Measurements from ENCODE around the gene CDH13. TPM values are rescaled to one million over a fixed set of nuclear protein-coding genes. Genes with fewer than 3 reads are reported as not detected.

Gene CDH13
- polyA plus RNA-seq, 1 experiment = 113 TPM

- TF ChIP-seq CTCF (IDR thresholded peaks at IDR 0.05; ENCODE audit: insufficient read depth, low read depth, low read length) = no peak
- no peak for DNase-seq (ENCODE audit: low read depth)
- CTCF ChIA-PET = no interaction called here
- POLR2A ChIA-PET = no interaction called here
- Histone ChIP-seq H3K27me3 (ENCODE audit: control insufficient read depth, insufficient read depth, low read length) (no peaks in the 10 kb centered on the region), H3K4me3 (ENCODE audit: low read depth, low read length) (no peak overlapping the region), H3K36me3 (ENCODE audit: control insufficient read depth, insufficient read depth, low read length) (no peaks in the 10 kb centered on the region)
These were observed 810.3 kb downstream of the CDH13 start for GRCh38 chr16:83437036-83437435.

GRCh38 chr16:83438326-83438725 is 811.6 kb downstream of the CDH13 start:
- TF ChIP-seq CTCF (IDR thresholded peaks at IDR 0.05; ENCODE audit: insufficient read depth, low read depth, low read length) = no peak
- no peaks in the 10 kb centered on the region for H3K36me3 ChIP-seq (ENCODE audit: control insufficient read depth, insufficient read depth, low read length)
- H3K27me3 ChIP-seq (ENCODE audit: control insufficient read depth, insufficient read depth, low read length) = no peaks in the 10 kb centered on the region
- no peak for DNase-seq (ENCODE audit: low read depth)
- no peak overlapping the region for H3K4me3 ChIP-seq (ENCODE audit: low read depth, low read length)
- POLR2A ChIA-PET = no interaction called here
- CTCF ChIA-PET = interaction anchor here (1.2 kb wide), 1 partner anchor 8 kb away, joined by 3 read pairs; no protein-coding TSS in a partner anchor

- H3K4me3 ChIP-seq (ENCODE audit: low read depth, low read length) = no peak overlapping the region
- POLR2A ChIA-PET = no interaction called here
- no peak for DNase-seq (ENCODE audit: low read depth)
- no peak for TF ChIP-seq CTCF (IDR thresholded peaks at IDR 0.05; ENCODE audit: insufficient read depth, low read depth, low read length)
- no peaks in the 10 kb centered on the region for H3K36me3 ChIP-seq (ENCODE audit: control insufficient read depth, insufficient read depth, low read length)
- CTCF ChIA-PET = no interaction called here
- no peaks in the 10 kb centered on the region for H3K27me3 ChIP-seq (ENCODE audit: control insufficient read depth, insufficient read depth, low read length)
These were observed 812.6 kb downstream of the CDH13 start for GRCh38 chr16:83439412-83439811.

- ChIA-PET POLR2A (no interaction called here), CTCF (no interaction called here)
- TF ChIP-seq CTCF (IDR thresholded peaks at IDR 0.05; ENCODE audit: insufficient read depth, low read depth, low read length) = no peak
- no peaks in the 10 kb centered on the region for H3K27me3 ChIP-seq (ENCODE audit: control insufficient read depth, insufficient read depth, low read length)
- no peak for DNase-seq (ENCODE audit: low read depth)
- H3K4me3 ChIP-seq (ENCODE audit: low read depth, low read length) = no peak overlapping the region
- H3K36me3 ChIP-seq (ENCODE audit: control insufficient read depth, insufficient read depth, low read length) = no peaks in the 10 kb centered on the region
These were observed 814.7 kb downstream of the CDH13 start for GRCh38 chr16:83441517-83441916.

- CTCF ChIA-PET = interaction anchor here (2.9 kb wide), 1 partner anchor 1180 kb away, joined by 21 read pairs; no protein-coding TSS in a partner anchor
- DNase-seq (ENCODE audit: low read depth) = no peak
- Histone ChIP-seq H3K4me3 (ENCODE audit: low read depth, low read length) (no peak overlapping the region), H3K27me3 (ENCODE audit: control insufficient read depth, insufficient read depth, low read length) (no peaks in the 10 kb centered on the region), H3K36me3 (ENCODE audit: control insufficient read depth, insufficient read depth, low read length) (no peaks in the 10 kb centered on the region)
- POLR2A ChIA-PET = no interaction called here
- no peak for TF ChIP-seq CTCF (IDR thresholded peaks at IDR 0.05; ENCODE audit: insufficient read depth, low read depth, low read length)
These were observed 817.2 kb downstream of the CDH13 start for GRCh38 chr16:83443972-83444371.
